NCI-H2107 (cell line): ENCODE data around the gene FBN1.

Experiments
- DNase-seq: peaks from one replicate; lab custom pipeline; 2025; lab: John Stamatoyannopoulos, UW

The FBN1 gene

DNA sequence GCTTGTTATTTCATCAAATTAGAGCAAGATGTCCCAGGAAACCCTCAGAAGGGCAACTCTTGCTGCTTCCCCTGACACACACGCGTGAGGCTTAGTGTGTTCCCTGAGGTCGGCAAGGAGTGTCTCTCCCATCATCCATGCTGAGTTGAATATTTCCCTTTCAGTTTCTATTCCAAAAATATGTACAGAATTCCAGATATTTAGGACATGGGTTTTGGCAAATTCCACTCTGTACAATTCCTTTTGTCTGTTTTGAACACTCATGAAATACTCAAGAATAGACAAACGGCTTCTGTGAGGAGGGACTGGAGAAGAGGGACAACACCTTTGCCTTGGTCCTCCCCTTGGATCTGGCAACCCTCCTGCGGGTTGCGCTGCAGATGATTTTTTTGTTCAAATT is 176.2 kb downstream of the FBN1 start:
- DNase-seq = no peak

DNA sequence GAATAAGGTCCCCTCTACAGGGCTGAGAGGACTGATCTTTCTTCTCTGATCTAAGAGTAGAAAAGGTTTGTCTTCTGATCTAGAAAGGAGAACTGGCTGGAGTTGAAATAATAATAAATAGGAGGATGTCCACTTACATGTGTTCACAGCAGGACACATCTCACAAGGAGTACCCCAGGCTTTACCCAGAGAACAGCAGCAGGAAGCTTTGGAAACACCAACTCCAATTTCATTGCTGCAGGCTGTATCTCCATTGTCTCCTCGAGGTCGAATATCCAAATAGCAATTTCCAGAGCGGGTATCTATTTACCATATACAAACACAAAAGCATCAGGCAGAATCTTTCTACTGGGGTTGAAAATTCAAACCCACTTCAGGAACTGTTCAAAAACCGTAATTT is 177.7 kb downstream of the FBN1 start:
- DNase-seq = no peak

DNA sequence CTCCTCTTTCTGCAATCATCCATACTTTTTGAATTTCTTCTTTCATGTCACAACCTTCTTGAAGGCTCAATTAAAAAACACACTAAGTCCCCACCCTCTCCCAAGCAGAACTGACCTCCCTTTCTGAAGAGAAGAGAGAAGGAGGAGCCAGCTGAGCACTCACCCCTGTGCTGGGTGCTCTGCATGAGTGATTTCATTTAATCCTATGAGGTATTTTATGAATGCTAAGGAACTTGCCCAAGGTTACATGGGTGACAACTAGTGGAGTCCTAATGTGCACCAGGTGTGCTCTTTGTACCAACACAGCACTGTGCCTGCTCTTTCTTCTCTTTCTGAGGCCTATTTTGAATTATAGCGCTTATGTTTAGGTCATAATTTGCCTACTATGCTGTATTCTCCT is 178.7 kb downstream of the FBN1 start:
- no peak for DNase-seq

DNA sequence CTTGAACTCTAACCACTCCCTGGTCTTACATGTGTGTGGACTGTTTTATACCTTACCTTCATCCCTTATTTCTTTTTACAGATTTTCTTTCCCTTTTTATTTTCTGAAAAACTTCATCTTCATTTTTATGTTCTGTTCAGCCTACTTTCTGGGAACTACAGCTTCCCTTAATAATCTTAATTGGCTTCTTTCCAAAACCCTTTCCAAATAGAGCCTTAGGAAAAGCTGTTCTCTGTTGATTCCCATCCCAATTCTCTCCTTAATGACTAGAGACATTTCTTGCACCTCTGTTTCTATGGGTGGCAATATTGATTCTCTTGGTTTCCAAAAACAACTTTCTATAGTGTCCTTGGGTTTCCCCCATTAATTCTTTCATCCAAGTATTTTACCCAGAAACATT is 179.4 kb downstream of the FBN1 start:
- DNase-seq = no peak

DNA sequence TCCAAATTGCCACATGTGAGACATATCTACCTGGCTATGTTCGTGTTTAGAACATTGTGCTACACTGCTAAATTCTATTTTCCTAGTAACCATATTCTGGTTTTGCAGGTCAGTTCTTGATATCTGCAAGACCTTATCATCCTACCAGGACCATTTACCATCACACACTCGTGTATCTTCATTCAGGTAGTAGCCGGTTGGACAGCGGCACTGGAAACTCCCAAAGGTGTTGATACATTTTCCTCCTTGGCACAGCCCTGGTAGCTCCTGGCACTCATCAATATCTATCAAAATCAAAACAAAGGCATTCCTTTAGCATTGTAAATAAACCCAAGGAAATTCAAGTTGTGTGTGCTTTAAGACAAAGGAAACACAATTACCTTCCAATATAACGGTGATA is 180.1 kb downstream of the FBN1 start:
- DNase-seq = no peak

DNA sequence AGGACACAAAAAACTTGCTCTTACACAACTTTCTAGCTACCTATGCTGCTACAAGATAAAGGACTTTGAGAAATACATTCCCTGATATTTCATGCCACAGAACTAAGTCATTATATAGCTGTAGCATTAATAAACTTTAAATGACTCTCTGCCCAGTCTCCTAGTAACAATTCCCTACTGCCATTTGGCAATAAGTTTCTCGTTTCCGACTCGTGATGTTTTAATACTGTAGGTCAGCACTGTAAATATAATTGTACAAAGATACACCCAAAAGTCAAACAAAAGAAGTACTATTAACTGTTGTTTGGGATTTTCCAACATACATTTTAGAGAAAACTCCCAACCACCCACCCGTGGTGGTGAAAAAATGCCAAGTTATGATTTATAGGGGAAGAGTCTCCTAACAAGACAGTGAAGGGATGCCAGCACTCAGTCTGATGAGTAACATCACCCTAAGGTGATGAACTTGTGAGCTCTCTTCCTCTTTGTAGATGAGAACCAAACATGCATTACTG is 182.1 kb downstream of the FBN1 start:
- no peak for DNase-seq

DNA sequence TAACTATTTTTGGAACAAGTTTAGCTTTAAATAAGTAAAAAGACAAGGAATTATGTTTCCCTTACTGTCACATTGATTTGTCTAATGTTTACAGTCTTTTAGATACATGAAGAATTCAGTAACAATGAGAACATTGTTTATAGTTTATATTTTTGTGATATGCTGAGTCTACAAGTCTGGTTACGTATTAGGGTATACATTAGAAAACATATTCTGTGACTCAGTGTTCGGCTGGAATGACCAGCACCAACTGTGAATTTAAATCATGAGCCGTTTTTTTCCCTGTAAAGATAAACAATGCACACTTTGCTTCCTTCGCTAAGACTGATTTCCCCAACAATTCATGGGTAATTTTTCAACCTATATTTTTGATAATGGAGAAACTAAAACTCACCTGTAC is 182.8 kb downstream of the FBN1 start:
- no peak for DNase-seq

DNA sequence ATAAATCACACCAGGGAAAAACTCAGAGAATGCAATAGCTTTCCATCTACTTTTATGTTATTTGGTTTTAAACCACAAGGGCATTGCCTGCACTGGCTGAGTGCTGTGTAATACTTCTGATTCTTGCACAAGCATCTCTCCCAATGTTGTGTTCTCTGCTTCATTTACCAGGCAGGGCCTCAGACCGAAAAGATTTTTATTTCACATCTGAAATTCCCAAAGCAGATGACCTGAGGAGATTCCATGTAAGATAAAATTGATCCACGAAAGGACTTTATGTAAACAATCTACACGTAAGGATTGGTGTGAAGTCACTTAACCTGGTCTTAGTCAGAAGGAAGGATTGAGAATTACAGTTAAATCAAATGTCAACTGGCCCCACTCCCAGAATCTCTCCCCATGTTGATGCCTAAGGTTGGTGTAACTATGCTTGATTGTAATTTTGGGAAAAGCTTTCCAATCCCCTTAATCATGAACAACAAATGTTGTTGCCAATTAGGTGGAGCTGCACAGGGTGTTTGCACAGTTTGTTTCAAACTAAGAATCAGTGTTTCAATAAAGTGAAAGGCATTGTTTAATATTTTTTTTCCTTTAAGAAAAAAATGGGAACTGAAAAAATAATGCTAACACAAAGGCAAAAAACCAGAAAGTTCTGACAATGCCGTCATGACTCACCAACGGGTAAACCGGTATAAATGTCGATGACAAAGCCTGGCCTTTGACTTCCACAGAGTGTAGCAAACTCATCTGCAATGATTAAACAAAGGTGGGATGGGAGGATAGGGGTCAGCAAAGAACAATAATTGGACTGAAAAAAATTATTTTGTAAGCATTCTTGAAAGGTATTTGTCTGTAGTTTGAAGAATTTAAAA is 185.7 kb downstream of the FBN1 start:
- no peak for DNase-seq

DNA sequence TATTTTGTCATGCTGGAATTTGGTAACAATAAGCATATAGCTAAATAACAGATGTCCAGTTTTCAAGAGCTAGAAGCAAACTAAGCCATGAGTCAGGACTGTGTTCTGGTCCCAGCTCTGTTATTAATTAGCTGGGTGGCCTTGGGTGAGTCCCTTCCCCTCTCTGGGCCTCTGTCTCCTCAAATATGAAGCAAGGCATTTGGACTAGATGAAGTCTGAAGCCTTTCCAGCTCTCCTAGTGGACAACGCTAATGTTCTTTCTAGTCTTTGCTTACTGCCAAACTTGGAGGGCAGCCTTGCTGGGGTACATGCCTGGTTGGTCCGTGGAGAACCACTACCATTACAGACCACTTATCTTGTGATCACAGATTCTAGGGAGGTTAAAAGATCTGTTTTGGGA is 186.6 kb downstream of the FBN1 start:
- DNase-seq = no peak

DNA sequence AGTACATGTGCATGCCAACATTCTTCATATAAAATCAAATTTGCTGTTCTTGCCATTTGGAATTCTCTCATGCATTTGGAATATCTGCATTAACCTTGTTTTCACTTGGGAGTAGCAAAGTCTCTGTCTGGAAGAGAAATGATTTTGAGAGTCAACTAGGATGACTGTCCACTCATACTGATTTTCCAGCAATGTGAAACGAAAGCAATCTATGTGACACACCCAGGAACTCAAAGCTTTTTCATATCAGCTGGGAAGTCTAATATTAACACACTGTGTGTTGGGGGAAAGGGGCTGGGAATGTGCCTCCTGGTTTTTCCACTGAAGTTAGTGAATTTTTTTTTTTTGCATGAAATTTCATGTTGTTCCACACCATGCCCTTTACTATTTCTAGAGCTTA is 189.4 kb downstream of the FBN1 start:
- DNase-seq = no peak

DNA sequence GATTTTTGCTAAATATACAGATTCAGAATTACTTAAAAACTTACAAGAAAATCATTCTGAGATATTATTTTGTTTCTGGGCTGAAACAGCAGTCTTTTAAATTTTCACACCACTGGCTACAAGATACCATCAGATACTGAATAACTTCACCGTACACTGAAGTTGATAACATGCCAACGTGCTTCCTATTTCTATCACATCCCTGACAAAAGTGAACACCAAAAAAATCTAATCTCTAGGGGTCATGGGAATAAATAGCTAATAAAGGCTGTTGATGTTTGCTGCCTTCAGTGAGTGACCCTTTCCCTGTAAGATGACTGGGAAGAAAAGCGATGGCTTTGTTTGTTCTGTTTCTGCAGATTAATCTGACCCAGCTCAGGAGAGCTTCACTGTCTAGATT is 193.8 kb downstream of the FBN1 start:
- DNase-seq = no peak

DNA sequence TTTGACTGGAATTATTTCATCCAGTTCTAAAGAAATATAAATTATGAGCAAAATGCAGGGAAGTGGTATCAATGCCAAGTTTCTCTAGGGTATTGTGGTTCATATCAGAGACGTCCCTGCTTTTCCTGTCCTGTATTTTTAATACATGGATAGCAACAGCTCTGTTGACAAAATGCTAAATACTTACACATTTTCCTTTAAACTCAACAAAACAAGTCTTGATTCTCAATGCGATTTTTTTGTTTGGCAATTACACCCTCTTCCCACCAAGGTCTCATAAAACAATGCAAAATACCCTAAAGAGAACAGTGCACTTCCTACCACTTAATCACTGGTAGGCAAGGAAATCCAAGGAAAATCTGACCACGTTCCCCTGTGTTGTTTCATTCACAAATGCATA is 194.3 kb downstream of the FBN1 start:
- no peak for DNase-seq

DNA sequence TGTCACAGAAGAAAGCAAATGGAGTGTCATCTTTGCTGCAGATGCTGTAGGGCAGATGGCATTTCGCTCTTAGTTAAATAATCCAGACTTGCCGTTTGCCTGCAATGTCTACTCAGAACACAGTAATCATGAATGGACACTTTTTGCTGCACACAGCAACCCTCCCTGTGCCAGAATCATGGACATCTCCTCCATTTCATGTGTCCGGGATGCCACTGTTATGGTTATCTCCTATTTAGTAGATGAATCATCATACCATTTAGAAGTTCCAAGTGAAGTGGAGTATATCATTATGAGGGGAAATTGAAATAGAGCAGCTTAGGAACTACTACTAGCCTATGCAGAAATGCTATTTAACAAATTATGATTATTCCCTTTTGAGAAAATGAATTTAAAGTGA is 195.8 kb downstream of the FBN1 start:
- DNase-seq = no peak

DNA sequence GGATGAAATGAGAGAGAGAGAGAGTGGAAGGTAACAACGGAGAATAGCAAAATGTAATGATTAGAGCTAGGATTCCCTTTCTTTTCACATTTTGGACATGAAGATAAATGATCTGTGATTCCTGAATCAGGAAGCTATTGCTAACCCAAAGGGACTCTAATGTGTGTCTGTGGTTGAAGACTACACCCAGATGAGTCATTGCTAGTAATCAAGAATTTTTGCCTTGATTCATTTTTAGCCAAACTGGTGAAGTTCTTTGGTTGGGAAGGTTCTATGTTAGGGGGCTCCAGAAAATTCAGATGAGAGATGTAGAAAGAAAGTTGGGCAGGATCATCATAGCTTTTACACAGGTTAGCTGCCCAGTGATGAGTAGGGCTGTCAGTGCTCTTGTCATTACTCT is 197.9 kb downstream of the FBN1 start:
- no peak for DNase-seq

DNA sequence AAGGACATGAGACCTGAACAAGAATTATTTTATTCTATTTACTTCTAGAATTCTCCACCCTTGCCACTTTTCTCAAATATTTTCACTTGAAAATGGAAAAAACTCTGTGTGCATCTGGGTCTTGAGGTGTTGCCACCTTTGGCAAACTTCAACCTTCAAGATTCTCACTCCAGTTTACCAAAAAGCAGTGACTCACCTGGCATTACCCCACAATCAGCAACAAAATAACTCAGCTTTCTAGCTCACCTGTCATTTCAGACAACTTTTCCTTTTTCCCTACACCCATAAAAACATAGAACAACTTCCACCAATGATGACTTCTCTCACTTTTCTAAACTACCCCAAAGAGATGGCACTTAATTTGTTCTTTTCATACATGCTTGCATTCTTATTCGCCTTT is 198.5 kb downstream of the FBN1 start:
- DNase-seq = no peak

DNA sequence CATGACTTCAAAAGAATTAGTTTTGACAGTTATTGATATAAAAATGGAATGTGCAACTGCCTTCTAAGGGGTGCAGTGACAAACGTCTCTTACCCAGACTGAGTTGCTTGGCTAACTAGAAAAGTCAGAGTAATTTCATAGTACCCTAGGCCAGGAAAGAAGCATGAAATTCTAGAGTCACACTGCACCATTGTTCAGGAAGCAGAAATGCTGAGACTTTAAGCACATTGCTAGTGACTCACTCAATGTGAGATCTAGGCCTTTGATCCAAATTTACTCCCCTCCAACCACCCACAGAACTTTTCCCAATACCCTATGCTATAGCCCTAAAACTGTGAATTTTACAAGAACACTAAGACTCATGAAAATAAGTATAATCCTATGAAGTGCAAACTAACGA is 203.5 kb downstream of the FBN1 start:
- DNase-seq = no peak

DNA sequence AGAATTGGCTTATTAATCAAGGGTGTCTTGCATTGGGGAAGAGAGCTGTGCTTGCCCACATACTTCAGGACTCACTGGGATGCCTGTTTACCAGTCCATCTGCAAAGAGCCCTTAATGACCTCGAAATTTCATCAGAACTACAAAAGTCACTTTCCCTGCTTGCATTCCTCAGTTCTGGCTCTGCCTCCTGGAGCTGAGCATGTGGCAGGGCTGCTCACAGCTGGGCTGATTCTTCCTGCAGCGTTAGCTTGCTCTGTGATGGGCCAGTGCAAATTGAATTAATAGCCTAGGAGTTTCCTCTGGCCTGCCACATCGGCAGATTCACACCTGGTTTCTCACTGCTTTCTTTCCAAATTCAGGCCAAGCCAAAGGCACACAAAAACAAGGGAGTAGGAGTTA is 205.4 kb downstream of the FBN1 start:
- no peak for DNase-seq

DNA sequence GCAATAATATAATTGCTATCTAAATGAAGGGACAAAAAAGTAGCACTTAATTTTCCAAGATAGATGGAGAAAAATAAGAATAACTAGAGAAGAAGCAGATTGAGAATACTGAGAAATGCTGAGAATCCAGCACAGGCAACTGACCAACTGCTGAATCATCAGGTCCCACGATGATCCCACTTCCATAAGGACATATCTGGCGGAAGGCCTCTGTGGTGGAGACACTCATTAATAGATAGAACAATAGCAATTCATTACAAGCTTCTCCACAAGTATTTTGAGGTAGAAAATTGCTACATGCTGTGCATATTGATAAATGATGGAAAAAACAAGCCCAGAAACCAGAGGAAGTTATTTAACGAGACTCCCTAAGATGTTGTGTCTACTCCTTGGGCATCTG is 208.3 kb downstream of the FBN1 start:
- no peak for DNase-seq

DNA sequence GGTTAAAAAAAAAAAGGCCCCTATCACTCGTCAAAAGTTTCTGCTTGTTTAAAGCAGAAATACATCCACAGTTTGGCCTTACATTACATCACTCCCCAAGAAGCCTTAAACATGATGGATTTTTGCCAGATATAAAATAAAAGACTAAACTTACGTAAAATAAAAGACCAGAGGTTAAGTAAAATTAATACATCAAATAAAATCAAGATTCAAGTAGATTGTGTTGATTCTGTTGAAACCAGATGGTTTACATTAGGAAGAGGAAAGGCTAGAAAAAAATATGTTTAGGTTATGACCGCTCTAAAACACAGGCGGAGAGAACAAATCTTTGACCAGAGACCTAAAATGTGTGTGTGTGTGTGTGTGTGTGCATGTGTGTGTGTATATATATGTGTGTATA is 210.2 kb downstream of the FBN1 start:
- no peak for DNase-seq

DNA sequence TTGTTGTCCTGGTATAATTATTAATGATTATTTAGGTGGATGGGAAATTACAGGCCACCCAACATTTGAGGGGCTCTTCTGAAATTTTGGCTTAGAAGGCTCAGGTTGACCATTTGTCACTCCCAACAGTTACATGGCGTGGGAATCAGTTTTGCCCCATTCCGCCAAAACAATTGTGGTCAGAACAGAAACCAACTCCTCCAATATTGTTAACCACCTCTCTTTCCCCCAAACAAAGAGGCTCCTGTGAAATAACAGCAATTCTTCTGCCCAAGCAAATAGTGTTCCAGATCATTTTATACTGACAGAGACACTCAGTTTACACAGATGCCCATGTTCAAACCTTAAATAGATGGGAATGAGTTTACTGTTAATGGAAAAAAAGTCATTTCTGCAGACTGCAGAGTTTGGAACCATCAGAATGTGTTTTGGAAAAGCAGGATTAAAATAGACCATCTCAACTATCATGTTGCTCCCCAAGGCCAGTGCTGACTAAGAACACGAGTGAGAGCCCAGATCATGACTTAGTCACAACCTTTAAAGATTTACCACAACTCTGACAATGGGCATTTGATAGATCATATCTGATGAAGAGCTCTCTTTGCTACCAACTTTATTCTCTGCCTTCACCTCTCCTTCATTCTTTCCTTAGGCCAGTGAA is 212.2 kb downstream of the FBN1 start:
- no peak for DNase-seq

DNA sequence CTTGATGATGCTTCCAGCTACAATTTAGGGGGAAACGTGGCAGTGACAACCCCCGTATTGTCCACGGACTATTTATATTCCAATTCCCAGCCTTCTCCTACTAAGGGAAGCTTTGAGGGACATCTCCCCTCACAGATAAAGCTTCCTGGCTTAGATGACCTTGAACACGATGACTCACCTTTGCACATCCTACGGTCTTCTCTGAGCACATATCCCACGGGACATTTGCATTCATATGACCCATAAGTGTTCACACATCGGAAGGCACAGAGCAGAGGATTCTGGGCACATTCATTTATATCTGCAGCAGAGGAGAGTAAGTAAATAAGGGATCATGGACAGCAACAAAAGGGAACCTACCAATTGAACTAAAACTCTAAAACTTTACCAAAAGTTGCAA is 212.8 kb downstream of the FBN1 start:
- DNase-seq = no peak

DNA sequence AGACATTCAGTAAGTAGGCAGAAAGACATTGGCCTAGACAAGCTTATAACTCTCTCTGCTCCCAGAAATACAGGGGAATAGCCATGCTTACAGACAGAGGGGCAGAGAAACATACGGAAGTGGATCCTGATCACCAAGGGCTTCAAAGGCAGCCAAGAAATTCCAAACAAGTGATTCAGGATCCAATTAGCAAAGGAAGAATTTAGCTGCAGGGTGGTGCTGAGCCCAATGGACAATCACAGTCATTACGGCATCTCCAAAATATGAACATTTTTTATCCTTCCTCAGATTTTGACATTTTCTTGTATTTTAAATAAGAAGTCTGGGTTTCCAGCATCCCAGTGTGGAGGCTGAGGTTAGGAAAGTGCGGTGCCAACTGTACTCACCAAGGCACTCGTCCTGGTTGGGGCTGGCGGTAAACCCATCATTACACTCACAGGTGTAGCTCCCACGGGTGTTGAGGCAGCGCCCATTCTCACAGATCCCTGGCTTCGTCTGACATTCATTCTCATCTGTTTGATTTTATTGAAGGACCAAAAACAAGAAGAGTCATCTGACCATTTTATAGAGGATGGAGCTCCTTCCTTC is 217.5 kb downstream of the FBN1 start:
- no peak for DNase-seq

DNA sequence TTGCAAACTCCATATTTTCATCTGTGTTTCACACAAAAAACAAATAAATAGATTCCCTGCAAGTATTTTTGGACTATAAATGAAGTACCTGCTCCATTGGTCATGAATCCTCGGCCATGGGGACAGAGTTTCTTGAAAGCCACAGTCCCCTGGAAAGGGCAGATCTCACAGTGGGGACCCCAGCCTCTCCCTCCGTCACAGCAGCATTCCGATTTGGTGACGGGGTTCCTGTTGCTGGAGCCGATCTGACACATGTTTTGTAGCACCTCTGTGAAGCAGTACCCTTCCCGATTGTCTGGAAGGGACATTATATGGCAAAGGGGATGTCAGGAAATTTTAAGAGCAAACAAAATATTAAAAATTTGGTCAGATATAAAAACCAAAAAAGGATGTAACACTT is 218.0 kb downstream of the FBN1 start:
- DNase-seq = no peak
